EH (cell line): ENCODE measurements around the gene PRKCSH.
"Not testable (repeated sequence)": the region's sequence is repeated elsewhere in the genome, so short reads cannot be mapped to it uniquely, and the experiment has no call there.

ENCODE experiments used
- DNase-seq: peaks from one replicate; pipeline ENCODE4 v3.0.0-alpha.2; 2015; ENCODE audit warnings: low read depth

The PRKCSH gene

DNA sequence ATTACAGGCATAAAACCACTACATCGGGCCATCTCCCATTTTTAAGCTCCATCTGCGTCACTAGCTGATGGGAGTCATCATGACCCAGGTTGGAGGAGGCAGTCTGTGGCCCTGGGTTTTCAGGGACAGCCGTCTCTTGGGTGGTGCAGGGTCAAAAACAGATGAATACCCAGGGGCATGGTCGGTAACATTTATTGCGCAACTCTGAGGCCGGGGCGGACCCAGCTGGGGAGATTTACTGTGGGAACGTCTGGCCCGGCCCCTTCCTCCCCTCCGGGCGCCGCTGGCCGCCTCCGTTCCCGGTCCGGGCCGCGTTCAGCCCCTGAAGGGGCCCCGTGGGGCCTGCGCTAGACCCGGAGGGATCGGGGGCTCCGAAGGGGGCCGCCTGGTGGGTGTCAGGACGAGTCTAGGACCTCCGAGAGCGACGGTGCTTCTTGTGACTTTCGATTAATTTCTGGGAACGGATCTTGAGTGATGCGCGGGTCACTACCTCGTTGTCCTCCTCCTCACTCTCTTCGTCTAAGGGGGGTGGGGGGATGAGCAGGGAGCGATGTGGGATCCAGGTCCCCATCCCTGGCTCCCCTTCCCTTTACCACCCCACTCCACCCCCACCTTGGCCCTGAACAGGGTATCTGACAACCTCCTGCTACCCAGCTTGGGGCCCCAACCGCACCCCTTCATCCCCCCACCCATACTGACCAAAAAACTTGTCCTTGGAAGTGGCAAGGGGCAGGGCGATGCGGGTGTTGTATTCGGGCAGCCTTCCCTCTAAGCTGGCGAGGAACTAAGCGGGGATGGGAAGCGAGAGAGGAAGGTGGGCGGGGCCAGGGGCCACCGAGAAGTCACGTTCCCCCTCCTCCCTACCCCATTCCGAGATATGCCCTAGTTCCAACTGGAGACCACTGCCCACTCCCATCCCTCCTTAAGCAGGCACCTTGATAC, 14.7 kb upstream of the PRKCSH start:
- DNase-seq, result peak; percentile 43

DNA sequence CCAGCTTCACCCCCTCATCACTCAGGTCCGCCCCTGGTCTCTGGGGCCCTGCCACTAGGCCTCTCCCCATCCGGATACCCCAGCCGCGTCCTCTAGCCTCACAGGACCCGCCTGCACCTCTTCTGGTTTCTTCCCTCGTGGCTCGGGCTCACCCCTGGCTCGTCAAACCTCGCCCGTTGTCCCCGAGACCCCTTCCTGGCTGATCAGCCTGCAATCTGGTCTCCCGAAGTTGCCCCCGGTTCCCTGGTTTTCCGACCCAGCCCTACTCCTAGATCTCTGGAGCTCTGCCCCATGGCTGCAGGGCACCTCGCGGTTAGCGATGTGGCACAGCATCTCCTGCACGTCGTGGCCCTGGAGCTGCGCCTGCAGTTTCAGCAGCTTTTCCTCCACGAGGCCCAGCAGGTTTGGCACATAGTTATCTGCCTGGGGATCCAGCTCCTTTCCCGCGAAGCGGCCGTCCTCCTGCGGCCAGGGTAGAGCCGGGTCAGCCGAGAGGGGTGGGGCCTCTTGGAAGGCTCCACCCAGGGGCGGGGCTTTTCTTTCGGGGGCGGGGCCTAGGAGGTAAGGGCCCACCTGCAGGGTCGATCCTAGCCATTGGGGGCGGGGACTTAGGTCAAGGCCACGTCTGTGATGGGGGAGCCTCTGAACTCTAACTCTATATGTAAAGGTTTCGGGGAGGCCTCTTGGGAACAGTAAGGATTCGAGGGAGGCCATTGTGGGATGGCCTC, 13.9 kb upstream of the PRKCSH start:
- DNase-seq, result peak; percentile 27

DNA sequence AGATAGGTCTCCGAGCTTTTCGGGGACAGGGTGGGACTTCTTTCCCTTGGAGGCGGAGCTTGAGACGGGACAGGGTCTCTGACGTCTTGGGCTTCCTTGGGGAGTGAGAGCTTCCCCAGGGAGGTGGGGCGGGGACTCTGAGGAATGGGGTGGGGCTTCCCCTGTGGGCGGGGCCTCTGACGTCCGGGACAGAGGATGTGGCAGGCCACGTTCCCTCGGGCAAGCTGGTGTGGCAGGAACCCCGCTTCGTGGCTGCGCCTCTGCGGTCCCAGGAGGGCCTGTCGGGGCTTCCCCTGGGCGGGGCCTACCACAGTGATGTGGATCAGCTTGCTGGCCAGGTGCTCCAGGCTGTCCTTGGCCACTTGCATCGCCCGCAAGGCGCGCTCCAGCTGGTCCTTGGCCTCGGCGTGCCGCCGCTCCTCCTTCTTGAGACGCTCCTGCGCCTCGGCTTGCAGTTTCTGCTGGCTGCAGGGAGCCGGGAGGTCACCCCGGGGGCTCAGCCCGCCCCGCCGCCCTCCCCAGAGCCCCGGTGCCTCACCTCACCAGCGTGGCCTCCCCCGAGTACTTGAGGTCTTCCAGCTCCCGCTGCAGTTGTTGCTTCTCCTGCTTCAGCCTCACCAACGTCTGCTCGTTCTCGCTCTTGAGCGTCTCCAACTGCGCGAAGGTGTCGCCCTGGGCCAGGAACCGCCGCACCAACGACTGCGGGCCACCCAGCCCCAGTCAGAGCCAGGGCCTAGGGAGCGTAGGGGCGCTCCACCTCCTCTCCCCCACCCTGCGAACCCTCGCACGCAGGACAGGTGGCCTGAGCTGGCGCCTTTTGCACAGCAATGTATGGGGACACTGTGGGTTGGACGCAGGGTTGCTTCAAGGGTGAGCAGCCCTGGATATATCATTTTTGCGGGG, 13.0 kb upstream of the PRKCSH start:
- peak; percentile 80 for DNase-seq

DNA sequence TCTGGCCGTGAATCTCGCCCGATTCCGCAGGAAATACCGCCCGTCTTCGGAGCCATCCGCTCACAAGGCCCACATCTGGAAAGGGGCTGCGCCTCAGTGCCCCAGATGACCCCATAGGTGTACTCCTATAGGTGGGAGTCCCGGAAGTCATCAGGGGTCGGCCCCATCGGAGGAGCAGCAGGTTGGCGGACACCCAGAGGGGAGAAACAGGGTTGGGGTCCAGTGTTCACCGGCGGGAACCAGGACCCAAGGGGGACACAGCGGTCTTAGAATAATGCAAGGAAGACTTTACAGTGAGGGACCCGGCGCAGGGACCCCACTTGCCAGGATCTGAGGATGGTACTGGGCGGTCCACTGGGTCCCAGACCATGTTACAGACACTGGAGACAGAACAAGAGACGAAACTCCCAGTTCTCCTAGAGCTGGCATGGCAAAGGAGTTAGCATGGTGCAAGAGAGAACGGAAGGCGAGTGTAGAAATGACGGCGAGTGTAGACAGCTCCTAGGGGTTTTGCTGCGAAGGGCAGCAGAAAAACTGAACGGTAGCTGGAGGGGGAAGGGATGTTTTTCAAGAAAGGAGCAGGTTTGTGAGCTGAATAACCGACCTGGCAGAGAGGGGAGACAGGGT, 12.2 kb upstream of the PRKCSH start:
- no peak for DNase-seq

- no peak for DNase-seq
Observed at GRCh38 chr19:11423791-11424181, 11.6 kb upstream of the PRKCSH start.

- no peak for DNase-seq
Observed at GRCh38 chr19:11425719-11426457, 9.5 kb upstream of the PRKCSH start.

DNA sequence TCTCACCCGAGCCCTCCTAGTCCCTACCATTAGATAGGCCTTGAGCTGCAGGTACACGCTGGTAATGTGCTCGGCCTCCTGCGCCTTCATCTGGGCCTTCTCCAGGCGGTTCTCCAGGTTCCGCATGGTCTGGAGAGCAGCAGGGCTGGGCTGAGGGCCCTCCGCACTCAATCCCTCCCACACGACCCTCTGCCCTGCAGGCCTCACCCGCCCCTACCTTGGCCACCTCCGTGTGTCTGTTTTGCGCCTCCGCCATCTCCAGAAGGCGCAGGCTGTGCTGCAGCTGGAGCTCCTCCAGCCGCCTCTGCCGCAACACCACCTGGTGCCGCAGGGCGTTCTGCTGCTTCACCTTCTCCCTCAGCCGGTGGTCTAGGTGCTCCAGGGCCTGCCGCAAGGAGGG, 8.8 kb upstream of the PRKCSH start:
- no peak for DNase-seq

DNA sequence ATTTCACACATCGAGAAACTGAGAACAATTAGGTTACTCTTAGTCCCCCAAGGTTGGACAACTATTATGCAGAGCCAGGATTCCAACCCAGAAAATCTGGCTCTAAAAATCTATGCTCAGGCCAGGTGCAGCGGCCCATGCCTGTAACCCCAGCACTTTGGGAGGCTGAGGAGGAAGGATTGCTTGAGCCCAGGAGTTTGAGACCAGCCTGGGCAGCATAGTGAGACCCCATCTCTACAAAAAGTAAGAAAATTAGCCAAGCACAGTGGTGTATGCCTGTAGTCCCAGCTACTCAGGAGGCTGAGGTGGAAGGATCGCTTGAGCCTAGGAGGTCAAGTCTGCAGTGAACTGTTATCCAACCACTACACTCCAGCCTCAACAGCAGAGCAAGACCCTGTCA, 1.9 kb upstream of the PRKCSH start:
- not testable (repeated sequence) for DNase-seq

DNA sequence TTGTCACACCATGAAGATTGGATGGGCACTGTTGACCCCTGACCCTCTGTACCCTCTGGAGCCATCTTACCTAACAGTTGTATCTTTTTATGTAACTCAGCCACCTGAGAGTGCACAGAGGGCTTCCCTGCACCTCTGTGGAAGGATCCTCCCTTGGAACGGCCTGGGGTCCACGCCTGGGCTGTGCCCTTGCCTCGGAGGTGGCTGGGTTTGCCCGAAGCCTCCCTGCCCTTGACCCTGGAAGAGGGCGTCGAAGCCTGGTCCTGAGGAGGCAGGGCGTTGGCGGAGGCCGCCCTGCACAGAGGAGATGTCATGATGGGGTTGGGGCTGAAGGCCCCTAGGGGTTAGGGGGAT, 755 bp upstream of the PRKCSH start:
- no peak for DNase-seq

DNA sequence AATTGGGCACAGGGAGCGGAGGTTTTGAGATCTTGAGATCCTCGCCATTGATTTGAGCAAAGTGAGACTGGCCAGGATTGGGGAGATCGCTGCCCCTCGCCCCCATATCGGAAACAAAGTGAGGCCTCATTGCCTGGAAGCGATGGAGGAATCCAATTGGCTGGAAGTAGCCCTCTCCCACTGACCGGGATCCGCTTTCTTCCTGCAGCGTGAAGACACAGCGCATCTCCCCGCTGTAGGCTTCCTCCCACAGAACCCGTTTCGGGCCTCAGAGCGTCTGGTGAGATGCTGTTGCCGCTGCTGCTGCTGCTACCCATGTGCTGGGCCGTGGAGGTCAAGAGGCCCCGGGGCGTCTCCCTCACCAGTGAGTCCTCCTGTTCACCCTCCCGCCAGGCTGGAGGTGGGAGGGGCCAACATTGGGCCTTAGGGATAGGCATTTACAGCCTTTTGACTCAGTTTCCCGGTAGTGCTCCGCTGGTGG, 438 bp downstream of the PRKCSH start:
- DNase-seq, result peak; percentile 44

- DNase-seq, result no peak
Observed at GRCh38 chr19:11437955-11438354, 2.5 kb downstream of the PRKCSH start.

DNA sequence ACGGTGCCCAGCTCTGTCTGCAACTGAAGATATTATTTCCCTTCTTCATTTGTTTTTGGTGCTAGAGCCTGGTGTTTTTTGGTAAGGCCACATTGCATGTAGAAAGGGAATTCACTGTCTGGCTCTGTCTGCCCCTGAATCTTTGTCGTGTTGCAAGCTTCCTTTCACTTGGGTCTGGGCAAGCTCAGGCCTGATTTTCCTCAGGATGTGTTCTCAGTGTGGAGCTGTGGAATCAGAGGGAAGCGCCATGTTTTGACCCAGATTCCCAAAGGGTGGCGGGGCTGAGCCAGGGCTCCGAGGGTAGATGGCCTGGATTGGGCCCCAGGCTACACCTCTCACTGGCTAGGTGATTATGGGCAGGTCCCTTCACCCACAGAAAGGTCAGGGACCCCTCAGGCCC, 8.6 kb downstream of the PRKCSH start:
- no peak for DNase-seq

DNA sequence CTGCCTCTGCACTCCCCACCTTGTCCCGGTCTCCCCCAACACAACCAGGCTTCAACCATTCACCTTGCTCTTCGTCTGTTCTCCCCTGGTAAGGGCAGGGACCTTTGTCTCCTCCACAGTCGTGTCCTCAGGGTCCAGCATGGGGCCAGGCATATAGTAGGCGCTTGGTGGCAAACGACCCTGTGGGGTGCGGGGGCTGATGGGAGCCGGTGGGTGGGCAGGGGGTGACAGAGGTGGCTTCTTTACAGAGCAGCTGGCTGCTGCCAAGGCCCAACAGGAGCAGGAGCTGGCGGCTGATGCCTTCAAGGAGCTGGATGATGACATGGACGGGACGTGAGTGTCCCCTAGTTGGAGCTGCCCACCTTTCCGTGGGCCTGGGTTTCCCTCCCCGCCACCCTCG, 9.7 kb downstream of the PRKCSH start:
- no peak for DNase-seq

- DNase-seq, result no peak
Observed at GRCh38 chr19:11446271-11446651, 10.8 kb downstream of the PRKCSH start.

GRCh38 chr19:11446652-11447301, 11.3 kb downstream of the PRKCSH start:
- peak; percentile 36 for DNase-seq

DNA sequence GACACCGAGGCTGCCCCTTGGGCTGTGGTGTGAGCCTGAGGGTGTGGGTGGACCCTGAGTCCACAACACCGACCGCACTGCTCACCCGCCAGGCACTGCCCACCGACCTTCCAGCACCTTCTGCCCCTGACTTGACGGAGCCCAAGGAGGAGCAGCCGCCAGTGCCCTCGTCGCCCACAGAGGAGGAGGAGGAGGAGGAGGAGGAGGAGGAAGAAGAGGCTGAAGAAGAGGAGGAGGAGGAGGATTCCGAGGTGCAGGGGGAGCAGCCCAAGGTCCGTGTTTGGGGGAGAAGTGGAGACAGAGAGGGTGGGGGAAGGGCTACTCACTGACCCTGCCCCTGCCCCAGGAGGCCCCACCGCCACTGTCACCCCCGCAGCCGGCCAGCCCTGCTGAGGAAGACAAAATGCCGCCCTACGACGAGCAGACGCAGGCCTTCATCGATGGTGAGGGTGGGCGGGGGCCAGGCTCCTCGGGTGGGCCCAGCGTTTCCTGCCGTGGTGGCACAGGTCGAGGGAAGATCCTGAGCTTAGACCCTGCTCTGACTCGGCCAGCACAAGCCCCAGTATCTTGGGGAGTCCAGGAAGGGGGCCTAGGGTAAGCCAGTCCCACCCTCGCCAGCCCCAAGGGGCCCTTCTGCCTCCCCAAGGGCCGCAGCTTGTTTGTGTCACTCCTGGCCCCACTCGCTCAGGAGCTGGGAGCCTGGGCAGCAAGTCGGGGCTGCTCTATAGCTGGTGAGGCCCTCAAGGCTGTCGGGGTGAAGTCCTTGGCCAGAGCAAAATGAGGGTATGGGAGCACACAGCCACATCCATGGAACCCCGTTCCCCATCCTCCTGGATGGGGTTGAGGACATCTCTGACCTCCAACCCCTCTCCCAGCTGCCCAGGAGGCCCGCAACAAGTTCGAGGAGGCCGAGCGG, 12.2 kb downstream of the PRKCSH start:
- DNase-seq, result no peak

GRCh38 chr19:11448410-11448809, 13.0 kb downstream of the PRKCSH start:
- DNase-seq, result no peak

DNA sequence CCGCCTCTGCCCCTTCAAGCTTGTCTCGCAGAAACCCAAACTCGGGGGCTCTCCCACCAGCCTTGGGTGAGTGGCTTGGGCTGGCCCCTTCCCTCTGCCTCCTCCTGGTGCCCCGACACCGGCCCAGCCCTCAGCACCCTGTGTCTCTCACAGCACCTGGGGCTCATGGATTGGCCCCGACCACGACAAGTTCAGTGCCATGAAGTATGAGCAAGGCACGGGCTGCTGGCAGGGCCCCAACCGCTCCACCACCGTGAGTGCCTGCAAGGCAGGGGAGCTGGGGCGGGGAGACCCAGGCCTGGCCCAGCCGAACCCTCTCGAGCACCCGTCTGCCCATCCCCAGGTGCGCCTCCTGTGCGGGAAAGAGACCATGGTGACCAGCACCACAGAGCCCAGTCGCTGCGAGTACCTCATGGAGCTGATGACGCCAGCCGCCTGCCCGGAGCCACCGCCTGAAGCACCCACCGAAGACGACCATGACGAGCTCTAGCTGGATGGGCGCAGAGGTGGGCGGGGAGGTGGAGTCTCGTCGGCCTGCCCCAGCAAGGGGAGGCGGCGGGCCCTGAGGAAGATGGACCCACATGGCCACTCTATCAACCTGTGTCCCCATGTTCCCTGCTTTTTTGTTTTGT, 13.6 kb downstream of the PRKCSH start:
- no peak for DNase-seq
